T47D (cell line): ENCODE measurements around the gene PIK3C2G.

ENCODE experiments used
- DNase-seq, 2 experiments: peaks; one replicate each; pipeline versions ENCODE4 v3.0.0 to v3.0.0-alpha.2; 2011 to 2012; ENCODE audit warnings: low read depth in 1 of 2, low spot score in 1 of 2
- JUND ChIP-seq: IDR thresholded peaks from 2 replicates; pipeline ENCODE4 v1.6.1; 2012; ENCODE audit warnings: low read depth
- in situ Hi-C: cut with HindIII; loops from 2 replicates; pipeline ENCODE4 v1.10.0; 2016; ENCODE audit warnings: low sequenced_read_pairs, low pct_unique_long_range_greater_than_20kb

The PIK3C2G gene

GRCh38 chr12:18323159-18323558, 61.8 kb downstream of the PIK3C2G start:
- in situ Hi-C loops: no loop called here
- TF ChIP-seq JUND: no peak
- DNase-seq: no peak

GRCh38 chr12:18327036-18327435, 65.7 kb downstream of the PIK3C2G start:
- no peak for DNase-seq
- no peak for TF ChIP-seq JUND
- in situ Hi-C loops: no loop called here

GRCh38 chr12:18332173-18332572, 70.9 kb downstream of the PIK3C2G start:
- TF ChIP-seq JUND: no peak
- peak in 1 of 2 experiments; percentile 40 for DNase-seq
- in situ Hi-C loops: no loop called here

- DNase-seq: no peak
- no peak for TF ChIP-seq JUND
- in situ Hi-C loops: no loop called here
Measured at GRCh38 chr12:18339633-18340032, 78.3 kb downstream of the PIK3C2G start.

GRCh38 chr12:18340186-18340585, 78.9 kb downstream of the PIK3C2G start:
- DNase-seq: no peak
- in situ Hi-C loops: no loop called here
- TF ChIP-seq JUND: no peak

GRCh38 chr12:18340786-18341185, 79.5 kb downstream of the PIK3C2G start:
- in situ Hi-C loops: no loop called here

GRCh38 chr12:18343708-18344107, 82.4 kb downstream of the PIK3C2G start:
- peak in 1 of 2 experiments; percentile 51 for DNase-seq
- no peak for TF ChIP-seq JUND
- in situ Hi-C loops: no loop called here

More at GRCh38 chr12:18340786-18341185, 79.5 kb downstream of the PIK3C2G start:
- TF ChIP-seq JUND: no peak
- no peak for DNase-seq

GRCh38 chr12:18345021-18345735, 83.9 kb downstream of the PIK3C2G start:
- TF ChIP-seq JUND: no peak
- DNase-seq: no peak
- in situ Hi-C loops: no loop called here

- TF ChIP-seq JUND: no peak
Measured at GRCh38 chr12:18352312-18352711, 91.0 kb downstream of the PIK3C2G start.

GRCh38 chr12:18355429-18355828, 94.1 kb downstream of the PIK3C2G start:
- no peak for DNase-seq
- in situ Hi-C loops: no loop called here
- no peak for TF ChIP-seq JUND

More at GRCh38 chr12:18352312-18352711, 91.0 kb downstream of the PIK3C2G start:
- DNase-seq: no peak
- in situ Hi-C loops: no loop called here

GRCh38 chr12:18358077-18358476, 96.8 kb downstream of the PIK3C2G start:
- no peak for TF ChIP-seq JUND
- no peak for DNase-seq
- in situ Hi-C loops: no loop called here

GRCh38 chr12:18358930-18359329, 97.6 kb downstream of the PIK3C2G start:
- TF ChIP-seq JUND: no peak
- in situ Hi-C loops: no loop called here
- no peak for DNase-seq

- in situ Hi-C loops: no loop called here
- TF ChIP-seq JUND: no peak
- DNase-seq: no peak
Measured at GRCh38 chr12:18361433-18361832, 100.1 kb downstream of the PIK3C2G start.

- no peak for DNase-seq
- in situ Hi-C loops: no loop called here
- no peak for TF ChIP-seq JUND
Measured at GRCh38 chr12:18363321-18363720, 102.0 kb downstream of the PIK3C2G start.
